Natural killer cell (primary cell): ENCODE results near the gene YOD1. TPM values are rescaled to one million over a fixed set of nuclear protein-coding genes. Genes with fewer than 3 reads are reported as not detected.

ENCODE experiments used
- ATAC-seq, 3 donors: fragments of 150-1000 bp in 2 of 3; fragments of 200-7000 bp in 1 of 3; cut with Tn5 transposase; 1 replicate in 1 of 3; 2 replicates in 2 of 3; pipeline ENCODE4 v1.10.0; 2021; ENCODE audit warnings: mild to moderate bottlenecking in 2 of 3, moderate library complexity in 2 of 3
- DNase-seq, 2 donors: peaks; one replicate each; pipeline versions ENCODE4 v3.0.0 to v3.0.0-alpha.2; 2013 to 2021; ENCODE audit warnings: mixed read lengths in 1 of 2
- H3K27ac ChIP-seq: one replicate; pipeline ENCODE4 v1.5.1; 2013; ENCODE audit warnings: mild to moderate bottlenecking, low read length
- H3K27me3 ChIP-seq: one replicate; pipeline ENCODE4 v1.6.1; 2013; ENCODE audit warnings: low read length; ENCODE audit not compliant: control insufficient read depth, insufficient read depth
- H3K36me3 ChIP-seq: one replicate; pipeline ENCODE4 v1.6.1; 2013; ENCODE audit warnings: low read length; ENCODE audit not compliant: control insufficient read depth, insufficient read depth
- H3K4me1 ChIP-seq: one replicate; pipeline ENCODE4 v1.6.1; 2013; ENCODE audit warnings: low read length; ENCODE audit not compliant: control insufficient read depth, insufficient read depth
- H3K4me3 ChIP-seq: one replicate; pipeline ENCODE4 v1.5.1; 2013; ENCODE audit warnings: low read length
- H3K9me3 ChIP-seq: one replicate; pipeline ENCODE4 v1.6.1; 2013; ENCODE audit warnings: low read length; ENCODE audit not compliant: control insufficient read depth, insufficient read depth
- H3K27ac Mint-ChIP-seq, 2 donors: one replicate each; pipeline ENCODE4 v1.8.0; 2022; ENCODE audit warnings: mild to moderate bottlenecking in 2 of 2, mixed read lengths in 2 of 2, moderate library complexity in 1 of 2
- H3K27me3 Mint-ChIP-seq, 2 donors: one replicate each; pipeline ENCODE4 v1.8.0; 2022; ENCODE audit warnings: low read depth in 2 of 2, mixed read lengths in 2 of 2
- H3K36me3 Mint-ChIP-seq: one replicate; pipeline ENCODE4 v1.8.0; 2022; ENCODE audit warnings: mixed read lengths
- H3K4me1 Mint-ChIP-seq, 2 donors: one replicate each; pipeline ENCODE4 v1.8.0; 2022; ENCODE audit warnings: mixed read lengths in 2 of 2
- H3K4me3 Mint-ChIP-seq: one replicate; pipeline ENCODE4 v1.8.0; 2022; ENCODE audit warnings: mild to moderate bottlenecking, moderate library complexity, mixed read lengths
- H3K9me3 Mint-ChIP-seq, 2 donors: one replicate each; pipeline ENCODE4 v1.8.0; 2022; ENCODE audit warnings: mixed read lengths in 2 of 2
- CTCF ChIP-seq: fragments of 200-600 bp; IDR thresholded peaks from one replicate; pipeline ENCODE4 v1.8.0; 2022; ENCODE audit warnings: antibody characterized with exemption
- WGBS: methylation state at CpG from one replicate; pipeline ENCODE4 v1.1.7; 2013; ENCODE audit warnings: missing lambda C conversion rate; ENCODE audit not compliant: insufficient coverage; 5-methylcytosine and 5-hydroxymethylcytosine counted together
- intact Hi-C: fragments of 100-400 bp; cut with micrococcal nuclease; formaldehyde crosslinking; loops from one replicate; pipeline ENCODE4 v1.14.2; 2022
- total RNA-seq, 4 donors: library from RNA; stranded (reverse); fragments of 120-200 nt in 1 of 4; gene quantifications; one replicate each; pipeline versions ENCODE4 v1.2.3 to v1.2.4, GENCODE V29; 2013 to 2022

The YOD1 gene
- total RNA-seq, 3 donors from 2014 or later (not counting 1 experiment from before 2014, with no cell fraction given), result 20.6 to 22.8 (median 21.2) TPM

GRCh38 chr1:207030522-207031009 lies 20.4 kb downstream of the YOD1 start:
- Histone ChIP-seq H3K27ac (no peak overlapping the region), H3K4me1 (no peaks in the 10 kb centered on the region), H3K9me3 (no peaks in the 10 kb centered on the region), H3K27me3 (peaks cover 8% of the 10 kb centered on the region), H3K4me3 (no peak overlapping the region), H3K36me3 (no peaks in the 10 kb centered on the region)
- Mint-ChIP-seq H3K27ac (no peak overlapping the region), H3K36me3 (no peaks in the 10 kb centered on the region), H3K9me3 (no peaks in the 10 kb centered on the region), H3K4me3 (no peak overlapping the region), H3K4me1 (no peaks in the 10 kb centered on the region), H3K27me3 (peaks cover 36 to 53% of the 10 kb centered on the region in 2 donors)
- DNase-seq, result no peak
- ATAC-seq, result no peak
- no peak for TF ChIP-seq CTCF
- intact Hi-C loops, result no loop called here
- WGBS, result 89% methylated on average over 4 of the region's 5 CpGs

GRCh38 chr1:207029701-207030521 lies 21.1 kb downstream of the YOD1 start:
- intact Hi-C loops, result no loop called here
- Mint-ChIP-seq H3K9me3 (no peaks in the 10 kb centered on the region), H3K4me1 (no peaks in the 10 kb centered on the region), H3K36me3 (no peaks in the 10 kb centered on the region), H3K27ac (no peak overlapping the region), H3K4me3 (no peak overlapping the region), H3K27me3 (peaks cover 33 to 53% of the 10 kb centered on the region in 2 donors)
- ATAC-seq (no peak), DNase-seq (no peak)
- 80% methylated on average over 5 of the region's 5 CpGs for WGBS
- Histone ChIP-seq H3K4me1 (no peaks in the 10 kb centered on the region), H3K27ac (no peak overlapping the region), H3K9me3 (no peaks in the 10 kb centered on the region), H3K27me3 (peaks cover 8% of the 10 kb centered on the region), H3K4me3 (no peak overlapping the region), H3K36me3 (no peaks in the 10 kb centered on the region)
- no peak for TF ChIP-seq CTCF

- Histone ChIP-seq H3K36me3 (no peaks in the 10 kb centered on the region), H3K27ac (no peak overlapping the region), H3K9me3 (no peaks in the 10 kb centered on the region), H3K4me1 (no peaks in the 10 kb centered on the region), H3K4me3 (no peak overlapping the region), H3K27me3 (peaks cover 7% of the 10 kb centered on the region)
- no peak for TF ChIP-seq CTCF
- 75% methylated on average over 2 of the region's 2 CpGs for WGBS
- peaks cover 37 to 50% of the 10 kb centered on the region in 2 donors for H3K27me3 Mint-ChIP-seq
- no peak overlapping the region for H3K4me3 Mint-ChIP-seq
- no peaks in the 10 kb centered on the region for H3K4me1 Mint-ChIP-seq
- DNase-seq, result no peak
- ATAC-seq, result no peak
- intact Hi-C loops, result no loop called here
- no peak overlapping the region for H3K27ac Mint-ChIP-seq
- no peaks in the 10 kb centered on the region for H3K9me3 Mint-ChIP-seq
- H3K36me3 Mint-ChIP-seq, result no peaks in the 10 kb centered on the region
Observed at GRCh38 chr1:207028884-207029650, 21.9 kb downstream of the YOD1 start.
